Mucosa of descending colon (tissue), 3 donors: ENCODE data around the gene MAGI2. TPM values are rescaled to one million over a fixed set of nuclear protein-coding genes. Genes with fewer than 3 reads are reported as not detected.

Source experiments
- ATAC-seq: fragments of 200-7000 bp; cut with Tn5 transposase; one replicate; pipeline ENCODE4 v1.9.1; 2020; ENCODE audit warnings: mild to moderate bottlenecking, moderate library complexity
- DNase-seq, 3 donors: peaks; one replicate each; pipeline ENCODE4 v3.0.0-alpha.2; 2020
- H3K36me3 ChIP-seq: fragments of 200-600 bp; one replicate; pipeline ENCODE4 v1.8.0; 2021; ENCODE audit warnings: low read depth, mild to moderate bottlenecking
- H3K4me1 ChIP-seq: fragments of 200-600 bp; one replicate; pipeline ENCODE4 v1.8.0; 2021; ENCODE audit warnings: low read depth, mild to moderate bottlenecking
- H3K4me3 ChIP-seq: fragments of 200-600 bp; one replicate; pipeline ENCODE4 v1.8.0; 2021; ENCODE audit warnings: mild to moderate bottlenecking
- H3K9me3 ChIP-seq: fragments of 200-600 bp; one replicate; pipeline ENCODE4 v1.8.0; 2021; ENCODE audit warnings: mild to moderate bottlenecking
- intact Hi-C, 2 donors: fragments of 100-400 bp; cut with DNase I in 1 of 2; cut with micrococcal nuclease in 1 of 2; formaldehyde crosslinking; loops; one replicate each; pipeline versions ENCODE4 v1.11.0 to v1.11.1; 2022; cut with DNase I, micrococcal nuclease
- total RNA-seq, 3 donors: library from RNA; stranded (reverse); fragmentation: NEBNext Ultra II Directional in 2 of 3; extraction: Animal tissue kit (Norgen Biotek cat#: 25700) in 2 of 3; gene quantifications; one replicate each; pipeline versions ENCODE4 v1.2.1 to v1.2.4, GENCODE V29; 2021 to 2023
- TF ChIP-seq, protein P1 (sequence below): fragments of 200-600 bp; IDR thresholded peaks from one replicate; pipeline ENCODE4 v1.8.0; 2022; ENCODE audit warnings: antibody characterized with exemption, mild to moderate bottlenecking
- donor health status: DM: no; HTN: no; CAD: no; lungs with moderate emphysema.
- donor health status: DM: no; HTN: no; CAD: no.
- donor health status: DM: no; HTN: yes; CAD: no.

MAGI2 gene
- total RNA-seq, 3 donors from 2014 or later = 1.9 to 14.5 (median 2.7) TPM

DNA sequence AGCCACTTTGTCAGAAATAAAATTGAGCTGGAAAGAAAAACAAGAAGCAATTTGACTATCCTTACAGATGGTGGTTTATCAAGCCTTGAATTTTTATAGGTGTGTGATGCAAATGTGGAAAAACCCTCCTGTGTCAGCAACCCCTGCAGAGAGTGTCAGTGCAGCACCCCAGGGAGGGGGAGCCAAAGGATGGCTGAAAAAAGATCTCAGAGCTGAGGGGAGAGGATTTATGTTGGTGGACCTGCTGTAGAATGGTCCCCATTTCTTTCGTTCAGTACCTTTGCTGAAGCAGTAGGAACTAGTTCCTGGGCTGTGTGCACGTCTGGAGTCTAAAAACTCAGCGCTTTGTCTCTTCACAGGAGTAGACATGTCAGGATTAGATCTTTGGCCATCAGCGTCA is 1415.9 kb downstream of the MAGI2 start:
- TF ChIP-seq, protein P1, sequence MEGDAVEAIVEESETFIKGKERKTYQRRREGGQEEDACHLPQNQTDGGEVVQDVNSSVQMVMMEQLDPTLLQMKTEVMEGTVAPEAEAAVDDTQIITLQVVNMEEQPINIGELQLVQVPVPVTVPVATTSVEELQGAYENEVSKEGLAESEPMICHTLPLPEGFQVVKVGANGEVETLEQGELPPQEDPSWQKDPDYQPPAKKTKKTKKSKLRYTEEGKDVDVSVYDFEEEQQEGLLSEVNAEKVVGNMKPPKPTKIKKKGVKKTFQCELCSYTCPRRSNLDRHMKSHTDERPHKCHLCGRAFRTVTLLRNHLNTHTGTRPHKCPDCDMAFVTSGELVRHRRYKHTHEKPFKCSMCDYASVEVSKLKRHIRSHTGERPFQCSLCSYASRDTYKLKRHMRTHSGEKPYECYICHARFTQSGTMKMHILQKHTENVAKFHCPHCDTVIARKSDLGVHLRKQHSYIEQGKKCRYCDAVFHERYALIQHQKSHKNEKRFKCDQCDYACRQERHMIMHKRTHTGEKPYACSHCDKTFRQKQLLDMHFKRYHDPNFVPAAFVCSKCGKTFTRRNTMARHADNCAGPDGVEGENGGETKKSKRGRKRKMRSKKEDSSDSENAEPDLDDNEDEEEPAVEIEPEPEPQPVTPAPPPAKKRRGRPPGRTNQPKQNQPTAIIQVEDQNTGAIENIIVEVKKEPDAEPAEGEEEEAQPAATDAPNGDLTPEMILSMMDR = no peak
- no peaks in the 10 kb centered on the region for H3K9me3 ChIP-seq
- no peaks in the 10 kb centered on the region for H3K4me1 ChIP-seq
- no peaks in the 10 kb centered on the region for H3K36me3 ChIP-seq
- intact Hi-C loops = no loop called here
- DNase-seq (no peak), ATAC-seq (no peak)
- no peak overlapping the region for H3K4me3 ChIP-seq

DNA sequence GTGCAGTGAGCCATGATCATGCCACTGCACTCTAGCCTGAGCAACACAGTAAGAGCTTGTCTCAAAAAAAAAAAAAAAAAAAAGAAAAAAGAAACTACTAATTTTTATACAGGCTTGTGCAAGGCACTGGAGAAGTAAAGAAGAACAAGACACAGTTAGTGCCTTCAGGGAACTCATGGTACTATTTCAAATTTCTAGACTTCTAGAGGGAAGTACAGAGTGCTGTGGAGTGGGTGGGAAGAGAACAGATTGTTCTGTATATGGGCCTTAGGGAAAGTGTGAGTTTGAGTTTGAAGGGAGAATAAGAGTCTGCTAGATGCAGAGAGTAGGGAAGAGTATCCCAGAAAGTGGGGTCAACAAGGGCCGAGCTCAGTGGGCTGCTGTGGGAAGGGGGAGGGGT is 1420.1 kb downstream of the MAGI2 start:
- no peak for DNase-seq
- intact Hi-C loops = no loop called here
- no peak overlapping the region for H3K4me3 ChIP-seq
- no peaks in the 10 kb centered on the region for H3K9me3 ChIP-seq
- no peaks in the 10 kb centered on the region for H3K36me3 ChIP-seq
- H3K4me1 ChIP-seq = no peaks in the 10 kb centered on the region
- no peak for ATAC-seq
- TF ChIP-seq, protein P1 = no peak

DNA sequence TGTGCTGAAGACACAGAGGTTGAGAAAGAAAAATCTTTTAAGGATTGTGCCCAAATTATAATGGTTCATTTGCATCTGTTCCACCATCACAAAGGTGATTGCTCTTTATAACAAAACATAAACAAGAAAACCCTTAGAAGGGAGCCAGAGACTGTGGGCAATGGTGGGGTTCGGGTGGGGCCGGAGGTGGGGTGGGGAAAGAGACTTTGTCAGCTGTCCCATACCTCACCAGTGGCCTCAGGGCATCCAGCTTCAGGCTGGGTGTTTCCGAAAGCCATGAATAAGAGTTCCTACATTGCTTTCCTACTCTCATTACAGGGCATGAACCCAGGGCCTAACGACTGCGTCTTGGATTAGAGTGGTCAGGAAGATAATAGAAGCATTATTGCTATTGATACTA is 1427.0 kb downstream of the MAGI2 start:
- ATAC-seq = no peak
- DNase-seq = no peak
- H3K4me3 ChIP-seq = no peak overlapping the region
- intact Hi-C loops = no loop called here
- no peaks in the 10 kb centered on the region for H3K36me3 ChIP-seq
- no peaks in the 10 kb centered on the region for H3K4me1 ChIP-seq
- TF ChIP-seq, protein P1 = no peak
- H3K9me3 ChIP-seq = no peaks in the 10 kb centered on the region

DNA sequence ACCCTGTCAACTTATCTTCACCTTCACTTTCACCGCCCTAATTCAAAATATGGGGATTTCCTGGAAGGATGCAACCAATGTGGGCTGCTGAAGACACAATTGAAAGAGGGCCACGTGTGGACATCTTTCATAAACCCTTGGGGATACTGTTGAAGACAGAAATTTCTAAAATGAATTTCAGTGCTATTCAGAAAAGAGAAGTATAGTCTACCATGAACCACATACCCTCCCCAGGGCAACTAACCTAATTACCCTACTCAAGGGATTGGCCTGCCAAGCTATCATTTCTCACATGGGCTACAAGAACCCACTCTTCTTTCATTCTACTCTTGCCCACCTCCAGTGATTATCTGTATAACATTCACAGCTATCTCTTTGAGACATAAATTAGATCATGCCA is 1428.9 kb downstream of the MAGI2 start:
- TF ChIP-seq, protein P1 = no peak
- DNase-seq = no peak
- no peaks in the 10 kb centered on the region for H3K9me3 ChIP-seq
- H3K4me1 ChIP-seq = no peaks in the 10 kb centered on the region
- ATAC-seq = no peak
- H3K4me3 ChIP-seq = no peak overlapping the region
- H3K36me3 ChIP-seq = no peaks in the 10 kb centered on the region
- intact Hi-C loops = no loop called here

DNA sequence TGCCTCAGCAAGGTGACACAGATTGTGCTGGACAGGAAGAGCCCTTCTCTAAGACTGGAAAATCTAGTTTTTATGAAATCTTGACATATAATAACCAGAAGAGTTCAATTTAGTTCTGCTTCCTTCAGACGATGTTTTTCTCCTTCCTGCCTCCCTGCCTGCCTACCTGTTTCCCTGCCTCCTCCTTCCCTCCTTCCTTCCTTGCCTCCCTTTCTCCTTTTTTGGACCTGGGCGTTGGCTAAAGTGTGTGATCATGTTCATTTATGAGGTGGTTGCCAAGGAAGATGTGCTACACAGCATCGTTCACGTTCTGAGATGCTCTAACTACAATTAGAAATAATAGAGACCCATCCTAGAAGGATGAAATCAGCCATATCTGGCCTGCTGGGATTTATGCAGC is 1430.3 kb downstream of the MAGI2 start:
- TF ChIP-seq, protein P1 = no peak
- peaks cover 8% of the 10 kb centered on the region for H3K4me1 ChIP-seq
- no peaks in the 10 kb centered on the region for H3K9me3 ChIP-seq
- ATAC-seq (no peak), DNase-seq (no peak)
- intact Hi-C loops = no loop called here
- H3K36me3 ChIP-seq = no peaks in the 10 kb centered on the region
- H3K4me3 ChIP-seq = no peak overlapping the region

DNA sequence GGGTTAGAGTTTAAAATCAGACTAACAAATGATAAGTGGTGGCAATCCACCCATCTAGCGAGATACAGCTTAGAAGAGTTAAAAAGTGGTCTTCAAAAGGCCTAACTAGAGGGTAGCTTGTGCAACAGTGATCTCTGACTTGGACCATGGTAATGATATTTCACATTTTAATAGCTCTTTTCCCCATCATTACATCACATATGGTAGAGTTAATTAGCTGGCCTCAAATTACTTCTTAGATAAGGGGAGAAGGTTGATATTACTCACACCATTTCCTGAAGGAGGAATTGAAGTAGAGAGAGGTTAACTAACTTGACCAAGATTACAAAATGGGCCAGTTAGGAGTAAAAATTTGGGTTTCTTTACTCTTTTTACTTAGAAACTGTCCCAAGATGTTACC is 1431.3 kb downstream of the MAGI2 start:
- no peak for DNase-seq
- peaks cover 9% of the 10 kb centered on the region for H3K4me1 ChIP-seq
- intact Hi-C loops = no loop called here
- H3K9me3 ChIP-seq = no peaks in the 10 kb centered on the region
- H3K4me3 ChIP-seq = no peak overlapping the region
- no peaks in the 10 kb centered on the region for H3K36me3 ChIP-seq
- TF ChIP-seq, protein P1 = no peak
- ATAC-seq = no peak
